ENCODE measurements around the gene FRMD5.

Gene FRMD5

DNA sequence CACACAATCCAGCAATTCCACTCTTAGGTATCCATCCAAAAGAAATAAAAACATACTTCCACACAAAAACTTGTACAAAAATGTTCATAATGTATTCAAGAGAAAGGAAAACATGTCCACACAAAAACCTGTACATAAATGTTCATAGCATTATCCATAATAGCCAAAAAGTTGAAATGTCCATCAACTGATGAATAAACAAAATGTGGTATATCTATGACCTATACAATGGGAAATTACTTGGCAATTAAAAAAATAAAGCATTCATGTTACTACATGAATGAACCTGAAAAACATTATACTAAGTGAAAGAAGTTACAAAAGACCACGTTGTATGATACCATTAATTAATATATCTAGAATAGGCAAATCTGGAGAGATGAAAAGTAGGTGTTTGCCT lies 17.9 kb downstream of the FRMD5 start:
- TF ChIP-seq, protein P1, sequence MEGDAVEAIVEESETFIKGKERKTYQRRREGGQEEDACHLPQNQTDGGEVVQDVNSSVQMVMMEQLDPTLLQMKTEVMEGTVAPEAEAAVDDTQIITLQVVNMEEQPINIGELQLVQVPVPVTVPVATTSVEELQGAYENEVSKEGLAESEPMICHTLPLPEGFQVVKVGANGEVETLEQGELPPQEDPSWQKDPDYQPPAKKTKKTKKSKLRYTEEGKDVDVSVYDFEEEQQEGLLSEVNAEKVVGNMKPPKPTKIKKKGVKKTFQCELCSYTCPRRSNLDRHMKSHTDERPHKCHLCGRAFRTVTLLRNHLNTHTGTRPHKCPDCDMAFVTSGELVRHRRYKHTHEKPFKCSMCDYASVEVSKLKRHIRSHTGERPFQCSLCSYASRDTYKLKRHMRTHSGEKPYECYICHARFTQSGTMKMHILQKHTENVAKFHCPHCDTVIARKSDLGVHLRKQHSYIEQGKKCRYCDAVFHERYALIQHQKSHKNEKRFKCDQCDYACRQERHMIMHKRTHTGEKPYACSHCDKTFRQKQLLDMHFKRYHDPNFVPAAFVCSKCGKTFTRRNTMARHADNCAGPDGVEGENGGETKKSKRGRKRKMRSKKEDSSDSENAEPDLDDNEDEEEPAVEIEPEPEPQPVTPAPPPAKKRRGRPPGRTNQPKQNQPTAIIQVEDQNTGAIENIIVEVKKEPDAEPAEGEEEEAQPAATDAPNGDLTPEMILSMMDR (IDR thresholded peaks at IDR 0.05; ENCODE audit: extremely low read depth, insufficient read depth, missing control alignments) = no peak
- in situ Hi-C loops (cut with MboI; ENCODE audit: low pct_unique_long_range_greater_than_20kb, low sequenced_read_pairs, unreplicated experiment) = no loop called here
- DNase-seq (ENCODE audit: low spot score) = no peak

DNA sequence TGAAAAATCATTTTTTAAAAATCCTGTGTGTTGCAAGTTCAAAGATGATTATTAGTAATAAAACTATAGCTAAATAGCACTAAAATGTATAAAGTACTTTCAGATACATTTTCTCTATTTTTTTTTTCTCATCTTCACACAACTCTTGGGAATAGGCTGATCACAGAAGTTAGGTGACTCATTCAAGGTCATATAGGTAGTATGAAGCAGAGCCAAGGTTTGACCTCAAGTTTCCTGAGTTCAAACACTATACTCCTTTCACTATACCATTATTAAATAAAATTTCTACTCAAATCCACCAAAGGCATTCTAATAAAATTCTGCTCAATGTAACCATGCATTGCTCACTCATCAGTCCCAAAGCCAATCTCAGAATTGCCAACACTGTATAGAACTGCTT lies 21.3 kb downstream of the FRMD5 start:
- in situ Hi-C loops (cut with MboI; ENCODE audit: low pct_unique_long_range_greater_than_20kb, low sequenced_read_pairs, unreplicated experiment) = no loop called here
- TF ChIP-seq, protein P1 (IDR thresholded peaks at IDR 0.05; ENCODE audit: extremely low read depth, insufficient read depth, missing control alignments) = no peak
- DNase-seq (ENCODE audit: low spot score) = no peak

DNA sequence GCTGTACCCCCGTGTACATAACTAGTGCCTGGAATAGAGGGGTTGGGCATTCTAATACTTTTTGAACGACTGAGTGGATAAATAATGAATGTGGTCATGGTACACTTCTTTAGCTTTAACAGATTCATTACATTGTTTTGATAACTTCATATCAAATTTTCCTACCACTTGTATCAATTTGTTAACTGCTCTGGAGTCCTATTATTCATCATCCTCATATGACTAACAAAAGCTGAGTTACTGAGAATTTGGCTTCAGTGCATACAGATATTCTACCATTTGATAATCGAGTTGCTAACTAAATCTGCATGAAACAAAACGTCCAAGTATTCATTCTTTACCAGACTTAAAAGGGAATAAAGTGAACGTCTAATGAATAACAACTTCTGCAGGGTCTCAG lies 31.7 kb downstream of the FRMD5 start:
- in situ Hi-C loops (cut with MboI; ENCODE audit: low pct_unique_long_range_greater_than_20kb, low sequenced_read_pairs, unreplicated experiment) = no loop called here
- TF ChIP-seq, protein P1 (IDR thresholded peaks at IDR 0.05; ENCODE audit: extremely low read depth, insufficient read depth, missing control alignments) = no peak
- no peak for DNase-seq (ENCODE audit: low spot score)

DNA sequence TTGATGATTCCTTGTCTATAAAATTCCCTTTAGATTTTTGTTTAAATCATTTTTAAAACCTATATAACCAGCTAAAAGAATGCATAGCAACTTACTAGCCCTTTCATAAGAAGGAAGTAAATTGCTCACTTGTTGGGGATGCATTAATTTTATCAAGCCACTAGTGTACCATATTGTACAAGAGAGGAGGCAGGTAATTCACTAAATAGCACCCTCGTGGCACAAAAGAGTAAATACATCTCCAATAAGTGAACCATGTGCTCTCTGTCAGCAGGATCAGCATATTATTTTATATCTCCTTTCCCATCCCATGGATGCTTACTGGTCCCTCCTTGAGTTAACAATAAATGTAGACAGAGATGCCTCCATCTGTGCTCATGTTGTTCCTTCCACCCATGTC lies 34.3 kb downstream of the FRMD5 start:
- TF ChIP-seq, protein P1 (IDR thresholded peaks at IDR 0.05; ENCODE audit: extremely low read depth, insufficient read depth, missing control alignments) = no peak
- DNase-seq (ENCODE audit: low spot score) = no peak
- in situ Hi-C loops (cut with MboI; ENCODE audit: low pct_unique_long_range_greater_than_20kb, low sequenced_read_pairs, unreplicated experiment) = no loop called here

DNA sequence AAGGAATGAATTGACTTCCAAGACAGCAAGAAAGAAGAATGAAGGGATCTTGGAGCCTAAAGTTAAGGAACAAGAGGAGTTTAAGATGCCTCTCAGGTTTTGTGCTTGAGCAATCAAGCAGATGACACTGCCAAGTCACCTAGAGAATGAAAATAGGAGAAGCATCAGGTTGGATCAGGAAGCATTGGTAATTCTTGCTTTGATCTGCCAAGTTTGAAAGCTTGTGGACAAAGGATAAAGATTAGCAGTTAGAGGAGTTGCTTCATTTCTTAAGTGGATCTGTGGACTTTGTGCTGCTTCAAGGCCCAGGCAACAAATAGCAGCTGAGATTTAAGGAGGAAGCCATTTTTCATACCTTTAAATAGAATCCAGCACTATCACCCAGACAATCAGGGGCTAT lies 35.6 kb downstream of the FRMD5 start:
- no peak for DNase-seq (ENCODE audit: low spot score)
- TF ChIP-seq, protein P1 (IDR thresholded peaks at IDR 0.05; ENCODE audit: extremely low read depth, insufficient read depth, missing control alignments) = no peak
- in situ Hi-C loops (cut with MboI; ENCODE audit: low pct_unique_long_range_greater_than_20kb, low sequenced_read_pairs, unreplicated experiment) = no loop called here

DNA sequence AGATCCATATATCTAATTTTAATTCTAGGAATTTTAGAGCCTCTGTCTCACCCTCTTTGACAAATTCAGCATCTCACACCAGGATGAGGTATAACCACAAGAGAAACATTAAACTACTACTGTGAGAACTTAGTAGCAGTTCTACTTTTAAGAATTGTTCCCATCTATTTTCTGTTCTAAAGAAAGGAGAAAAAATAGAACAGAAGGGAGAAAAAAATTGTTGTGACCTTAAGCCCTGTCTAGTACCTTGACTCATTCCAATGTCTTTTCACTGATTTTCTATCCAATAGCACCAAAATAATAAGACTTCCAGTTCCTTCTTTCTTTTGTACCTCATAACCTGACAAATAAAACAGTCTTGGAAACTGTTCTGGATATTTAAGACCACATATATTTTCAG lies 37.0 kb downstream of the FRMD5 start:
- no peak for DNase-seq (ENCODE audit: low spot score)
- TF ChIP-seq, protein P1 (IDR thresholded peaks at IDR 0.05; ENCODE audit: extremely low read depth, insufficient read depth, missing control alignments) = no peak
- in situ Hi-C loops (cut with MboI; ENCODE audit: low pct_unique_long_range_greater_than_20kb, low sequenced_read_pairs, unreplicated experiment) = no loop called here

DNA sequence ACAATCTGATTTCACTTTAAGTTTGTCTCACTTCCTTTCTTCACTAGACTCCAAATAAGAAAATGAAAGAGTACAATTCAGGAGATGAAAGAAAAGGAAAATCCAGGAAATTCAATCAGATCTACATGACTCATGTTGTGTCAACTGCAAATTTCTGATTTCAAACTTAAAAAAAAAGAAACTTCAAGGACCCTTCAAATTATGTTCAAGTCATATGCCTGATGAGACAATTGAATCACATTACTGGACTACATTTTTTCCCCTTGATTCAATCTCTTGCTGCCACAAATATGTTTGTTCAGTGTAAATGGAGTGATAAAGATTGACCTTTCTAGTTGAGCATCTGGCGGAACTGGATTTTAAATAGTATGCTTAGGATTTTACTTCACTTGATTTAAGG lies 37.4 kb downstream of the FRMD5 start:
- in situ Hi-C loops (cut with MboI; ENCODE audit: low pct_unique_long_range_greater_than_20kb, low sequenced_read_pairs, unreplicated experiment) = no loop called here
- TF ChIP-seq, protein P1 (IDR thresholded peaks at IDR 0.05; ENCODE audit: extremely low read depth, insufficient read depth, missing control alignments) = no peak
- DNase-seq (ENCODE audit: low spot score) = no peak
